Glutamatergic neuron (in vitro differentiated cells): ENCODE measurements around the gene PLEKHG1. TPM values are rescaled to one million over a fixed set of nuclear protein-coding genes. Genes with fewer than 3 reads are reported as not detected.

Experiments
- DNase-seq: peaks from one replicate; pipeline ENCODE4 v3.0.0; 2022
- H3K27ac Mint-ChIP-seq: one replicate; pipeline ENCODE4 v1.8.0; 2020; ENCODE audit warnings: mild to moderate bottlenecking, mixed read lengths, inconsistent platforms; ENCODE audit not compliant: unreplicated experiment
- H3K27me3 Mint-ChIP-seq: one replicate; pipeline ENCODE4 v1.8.0; 2020; ENCODE audit warnings: mild to moderate bottlenecking, moderate library complexity, mixed read lengths, inconsistent platforms; ENCODE audit not compliant: unreplicated experiment
- H3K36me3 Mint-ChIP-seq: one replicate; pipeline ENCODE4 v1.8.0; 2020; ENCODE audit warnings: mild to moderate bottlenecking, mixed read lengths, inconsistent platforms; ENCODE audit not compliant: unreplicated experiment
- H3K4me1 Mint-ChIP-seq: one replicate; pipeline ENCODE4 v1.8.0; 2020; ENCODE audit warnings: mild to moderate bottlenecking, low read depth, mixed read lengths, inconsistent platforms; ENCODE audit not compliant: unreplicated experiment
- H3K4me3 Mint-ChIP-seq: one replicate; pipeline ENCODE4 v1.8.0; 2020; ENCODE audit warnings: mild to moderate bottlenecking, mixed read lengths, inconsistent platforms; ENCODE audit not compliant: unreplicated experiment
- H3K9me3 Mint-ChIP-seq: one replicate; pipeline ENCODE4 v1.8.0; 2020; ENCODE audit warnings: mild to moderate bottlenecking, moderate library complexity, mixed read lengths, inconsistent platforms; ENCODE audit not compliant: unreplicated experiment
- long read RNA-seq: library from polyadenylated mRNA; unstranded; transcript quantifications from one replicate; pipeline ENCODE4 v2.0.0, GENCODE V29; 2020; ENCODE audit not compliant: unreplicated experiment
- total RNA-seq: library from RNA; stranded (reverse); fragmentation: NEBNext Ultra II Directional; extraction: Animal tissue kit (Norgen Biotek cat#: 25700); gene quantifications from one replicate; pipeline ENCODE4 v1.2.1, GENCODE V29; 2021; ENCODE audit not compliant: unreplicated experiment
- TF ChIP-seq, protein P1 (sequence below): fragments of 200-600 bp; sonication (generic); IDR thresholded peaks from one replicate; pipeline ENCODE4 v1.5.0; 2021; ENCODE audit not compliant: partially characterized antibody, unreplicated experiment

Gene PLEKHG1
- total RNA-seq, result 7.3 TPM
- long read RNA-seq, partial matches to known transcripts, result 0 of 2 reads
- long read RNA-seq, other reads (novel, unspliced or antisense), result 2 of 2 reads

DNA sequence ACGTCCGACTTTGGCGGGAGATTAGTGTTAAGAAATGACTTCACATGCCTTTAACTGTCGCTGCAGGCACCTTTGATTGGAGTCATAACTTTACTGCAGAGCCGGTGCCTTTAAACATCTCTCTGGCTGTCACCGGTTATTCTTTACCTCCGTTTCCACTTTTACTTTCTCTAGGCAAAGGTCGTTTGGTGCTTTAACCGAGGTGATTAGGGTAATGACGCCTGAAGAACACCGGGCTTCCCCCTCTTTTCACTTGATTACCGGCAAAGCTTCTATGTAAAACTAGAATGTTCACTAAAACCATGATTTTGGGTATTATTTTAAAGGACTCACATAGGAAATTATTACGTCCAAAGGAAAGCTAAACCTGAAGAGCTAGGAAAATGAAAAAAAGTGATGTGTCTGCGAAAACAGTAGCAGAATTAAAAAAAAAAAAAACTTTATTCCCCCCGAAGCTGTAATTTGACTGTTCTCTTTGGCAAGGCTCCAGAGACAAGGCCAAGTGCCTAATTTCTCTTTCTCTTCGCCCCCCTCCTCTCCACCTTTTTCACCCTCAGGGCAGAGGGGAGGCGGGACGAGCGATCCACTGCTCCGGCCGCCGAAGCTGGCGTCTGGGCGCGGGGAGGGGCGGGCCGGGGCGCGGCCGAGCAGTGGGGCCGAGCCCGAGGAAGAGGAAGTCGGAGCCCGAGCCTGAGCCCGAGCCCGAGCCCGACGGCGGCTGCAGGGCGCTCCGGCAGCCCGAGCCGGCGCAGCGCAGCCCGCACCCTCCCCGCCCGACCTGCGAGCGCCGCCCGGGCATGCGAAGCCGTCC, at the start of gene PLEKHG1:
Gene PLEKHG1 (plus strand): TSS at position 687 of the 811 bp plus-strand sequence. CDS start 133,797 bp downstream, outside the sequence.
- Mint-ChIP-seq H3K4me1 (no peaks in the 10 kb centered on the region), H3K4me3 (peak within 1 kb of the TSS; percentile 96), H3K27me3 (peaks cover 13% of the 10 kb centered on the region), H3K9me3 (peaks cover 7% of the 10 kb centered on the region), H3K27ac (peak within 1 kb of the TSS; percentile 82), H3K36me3 (no peaks in the 10 kb centered on the region)
- peak; percentile 79 for DNase-seq
- TF ChIP-seq, protein P1, sequence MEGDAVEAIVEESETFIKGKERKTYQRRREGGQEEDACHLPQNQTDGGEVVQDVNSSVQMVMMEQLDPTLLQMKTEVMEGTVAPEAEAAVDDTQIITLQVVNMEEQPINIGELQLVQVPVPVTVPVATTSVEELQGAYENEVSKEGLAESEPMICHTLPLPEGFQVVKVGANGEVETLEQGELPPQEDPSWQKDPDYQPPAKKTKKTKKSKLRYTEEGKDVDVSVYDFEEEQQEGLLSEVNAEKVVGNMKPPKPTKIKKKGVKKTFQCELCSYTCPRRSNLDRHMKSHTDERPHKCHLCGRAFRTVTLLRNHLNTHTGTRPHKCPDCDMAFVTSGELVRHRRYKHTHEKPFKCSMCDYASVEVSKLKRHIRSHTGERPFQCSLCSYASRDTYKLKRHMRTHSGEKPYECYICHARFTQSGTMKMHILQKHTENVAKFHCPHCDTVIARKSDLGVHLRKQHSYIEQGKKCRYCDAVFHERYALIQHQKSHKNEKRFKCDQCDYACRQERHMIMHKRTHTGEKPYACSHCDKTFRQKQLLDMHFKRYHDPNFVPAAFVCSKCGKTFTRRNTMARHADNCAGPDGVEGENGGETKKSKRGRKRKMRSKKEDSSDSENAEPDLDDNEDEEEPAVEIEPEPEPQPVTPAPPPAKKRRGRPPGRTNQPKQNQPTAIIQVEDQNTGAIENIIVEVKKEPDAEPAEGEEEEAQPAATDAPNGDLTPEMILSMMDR, result no peak

DNA sequence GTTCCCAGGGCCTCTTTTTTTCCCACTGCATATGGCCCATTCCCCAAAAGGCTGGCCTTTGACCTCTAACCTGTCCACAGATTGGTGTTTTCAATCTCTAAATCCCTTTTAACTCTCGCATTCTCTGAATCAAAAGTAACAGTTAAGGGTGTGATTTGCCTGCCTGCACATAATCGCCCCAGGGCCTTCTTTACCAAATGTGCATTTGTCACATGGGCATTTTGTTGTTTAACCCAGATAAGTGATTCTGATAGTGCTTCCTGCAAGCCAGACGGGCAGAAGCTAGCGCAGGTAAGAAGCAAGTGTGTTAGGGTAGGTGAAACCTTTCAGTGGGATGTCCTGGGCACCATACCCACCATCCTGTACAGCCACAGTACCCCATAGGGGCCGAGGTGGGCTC, 49.4 kb upstream of the PLEKHG1 start:
- H3K27ac Mint-ChIP-seq, result no peak overlapping the region
- peaks cover 19% of the 10 kb centered on the region for H3K4me1 Mint-ChIP-seq
- H3K27me3 Mint-ChIP-seq, result peaks cover 5% of the 10 kb centered on the region
- TF ChIP-seq, protein P1, result no peak
- no peak overlapping the region for H3K4me3 Mint-ChIP-seq
- H3K9me3 Mint-ChIP-seq, result no peaks in the 10 kb centered on the region
- DNase-seq, result no peak
- no peaks in the 10 kb centered on the region for H3K36me3 Mint-ChIP-seq

DNA sequence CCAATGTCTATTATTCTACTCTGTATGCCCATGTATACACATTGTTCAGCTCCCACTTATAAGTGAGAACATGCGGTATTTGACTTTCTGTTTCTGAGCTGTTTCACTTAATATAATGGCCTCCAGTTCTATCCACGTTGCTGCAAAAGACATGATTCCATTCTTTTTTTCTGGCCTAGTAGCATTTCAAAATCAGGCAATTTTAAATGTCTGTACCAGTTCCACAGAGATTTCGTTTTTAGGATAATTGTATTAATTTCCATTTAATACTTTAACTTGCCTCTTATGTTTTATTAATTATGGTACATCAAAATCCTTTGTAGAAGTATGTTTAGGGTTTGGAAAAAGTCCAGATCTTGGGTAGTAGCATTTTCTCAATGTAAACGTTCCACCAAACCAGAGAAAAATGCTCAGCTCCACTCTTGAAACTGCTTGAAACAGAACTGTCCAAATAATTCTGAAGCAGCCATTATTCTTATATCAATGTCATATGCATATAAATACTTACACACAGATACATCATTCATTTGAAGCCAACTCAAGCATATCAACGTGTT, 42.6 kb upstream of the PLEKHG1 start:
- H3K4me3 Mint-ChIP-seq, result no peak overlapping the region
- TF ChIP-seq, protein P1, result no peak
- H3K27me3 Mint-ChIP-seq, result peaks cover 3% of the 10 kb centered on the region
- no peak overlapping the region for H3K27ac Mint-ChIP-seq
- DNase-seq, result no peak
- no peaks in the 10 kb centered on the region for H3K9me3 Mint-ChIP-seq
- H3K36me3 Mint-ChIP-seq, result no peaks in the 10 kb centered on the region
- H3K4me1 Mint-ChIP-seq, result no peaks in the 10 kb centered on the region

DNA sequence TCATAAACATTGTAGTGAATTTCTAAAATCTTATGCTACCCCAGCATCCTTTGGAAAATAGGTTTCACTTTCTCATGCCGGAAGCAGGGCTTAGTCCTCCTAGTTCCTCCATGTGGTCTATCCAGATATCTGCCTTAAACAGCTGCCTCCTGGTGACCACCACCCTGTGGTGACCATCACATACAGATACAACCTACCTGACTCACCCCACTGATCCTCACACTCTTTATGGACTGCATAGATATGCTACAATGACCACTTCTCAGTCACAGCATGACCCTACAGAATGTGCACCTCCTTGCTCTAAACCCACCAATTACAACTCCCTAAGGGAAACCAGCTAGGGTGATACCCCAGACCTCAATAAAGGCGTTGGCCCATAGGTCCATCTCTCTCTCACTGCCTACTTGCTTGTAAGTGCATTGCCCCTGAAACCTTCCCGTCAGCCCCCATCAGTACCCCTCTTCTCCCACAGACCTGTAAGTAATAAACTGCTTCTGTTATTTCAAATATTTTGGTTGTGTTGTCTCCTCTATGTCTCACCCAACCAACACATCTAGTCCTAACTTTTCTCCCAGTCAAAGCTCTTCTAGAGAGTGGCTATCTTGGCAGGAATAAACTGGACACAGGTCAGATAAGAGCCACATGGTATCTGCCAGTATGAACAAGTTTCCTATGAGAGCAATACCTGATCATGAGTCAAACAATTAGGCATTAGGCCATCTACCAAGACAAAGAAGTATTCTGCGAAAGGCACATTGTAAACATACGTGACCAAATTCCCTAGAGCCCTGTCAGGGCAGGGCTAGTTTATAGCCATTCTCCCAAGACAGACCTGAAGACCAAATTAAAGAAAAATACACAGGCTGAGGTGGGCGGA, 39.4 kb upstream of the PLEKHG1 start:
- no peak overlapping the region for H3K4me3 Mint-ChIP-seq
- TF ChIP-seq, protein P1, result no peak
- H3K27me3 Mint-ChIP-seq, result no peaks in the 10 kb centered on the region
- H3K27ac Mint-ChIP-seq, result no peak overlapping the region
- no peak for DNase-seq
- no peaks in the 10 kb centered on the region for H3K36me3 Mint-ChIP-seq
- peaks cover 3% of the 10 kb centered on the region for H3K4me1 Mint-ChIP-seq
- H3K9me3 Mint-ChIP-seq, result no peaks in the 10 kb centered on the region
